Nasal cavity respiratory epithelium epithelial cell of viscerocranial mucosa (primary cell): ENCODE results near the gene SMR3B. TPM values are rescaled to one million over a fixed set of nuclear protein-coding genes. Genes with fewer than 3 reads are reported as not detected.

ENCODE experiments used
- total RNA-seq: library from RNA; depleted of rRNA; stranded (reverse); fragments of >200 nt; gene quantifications from 2 replicates; pipeline ENCODE4 v1.2.3, GENCODE V29; 2014

Gene SMR3B
- not detected in 2 replicates for total RNA-seq

DNA sequence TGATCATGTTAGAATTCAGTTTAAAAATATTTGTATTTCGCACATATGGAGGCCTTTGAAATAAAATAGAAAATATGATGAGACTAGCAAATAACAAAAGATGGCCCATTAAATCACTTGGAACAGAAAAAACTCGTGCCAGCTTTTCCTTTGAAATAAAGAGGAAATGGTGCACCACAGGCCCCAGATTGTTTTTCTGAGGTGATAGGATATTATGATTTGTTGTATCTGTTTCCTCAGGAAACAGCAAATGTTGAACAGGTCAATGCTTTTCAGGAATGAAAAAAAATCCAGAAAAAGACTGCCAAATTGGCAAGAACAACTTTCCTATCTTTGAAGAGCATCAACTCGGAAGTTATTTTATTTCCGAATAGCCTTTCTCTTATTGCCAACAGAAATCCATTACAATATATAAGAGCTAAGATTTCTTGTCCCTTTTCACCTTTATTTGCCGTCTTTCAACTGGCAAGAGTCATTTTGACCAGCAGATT, at the start of gene SMR3B:
SMR3B (plus strand) TSS at position 441 of the 491 bp plus-strand sequence. CDS start 1,380 bp downstream, outside the sequence.

GRCh38 chr4:70334681-70335080, 48.2 kb upstream of the SMR3B start, which contains the start of gene CABS1:
Gene CABS1 (plus strand): TSS chr4:70334981. CDS start chr4:70335040, 59 bp downstream.

DNA sequence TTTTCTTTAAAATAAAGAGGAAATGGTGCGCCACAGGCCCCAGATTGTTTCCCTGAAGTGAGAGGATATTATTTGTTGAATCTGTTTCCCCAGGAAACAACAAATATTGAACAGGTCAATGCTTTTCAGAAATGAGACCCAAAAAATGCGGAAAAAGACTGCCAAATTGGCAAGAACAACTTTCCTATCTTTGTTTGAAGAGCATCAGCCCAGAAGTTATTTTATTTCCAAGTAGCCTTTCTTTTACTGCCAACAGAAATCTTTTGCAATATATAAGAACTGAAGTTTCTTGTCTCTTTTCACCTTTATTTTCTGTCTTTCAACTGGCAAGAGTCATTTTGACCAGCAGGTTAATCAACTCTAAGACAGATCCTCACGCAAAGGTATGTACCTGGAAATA, 22.5 kb upstream of the SMR3B start, which contains the start of gene SMR3A:
SMR3A (plus strand) TSS at position 301 of the 400 bp plus-strand sequence. CDS start 1,356 bp downstream, outside the sequence.

GRCh38 chr4:70397580-70397979, 14.6 kb downstream of the SMR3B start, which contains the start of gene OPRPN:
Gene OPRPN (plus strand): TSS chr4:70397940. CDS start chr4:70399286, 1,346 bp downstream.

Other genes starting within 250 kb of the SMR3B start
- gene PRR27, start 228.9 kb upstream of the SMR3B start, total RNA-seq: not detected in 2 replicates
- not detected in 2 replicates for gene ODAM, start 187.4 kb upstream of the SMR3B start, total RNA-seq
- not detected in 2 replicates for gene FDCSP, start 157.0 kb upstream of the SMR3B start, total RNA-seq
- gene CSN3, start 140.5 kb upstream of the SMR3B start, total RNA-seq: not detected in 2 replicates
- gene CABS1, start 48.1 kb upstream of the SMR3B start, total RNA-seq: not detected in 2 replicates
- not detected in 2 replicates for gene SMR3A, start 22.4 kb upstream of the SMR3B start, total RNA-seq
- not detected in 2 replicates for gene OPRPN, start 14.8 kb downstream of the SMR3B start, total RNA-seq
- not detected in 2 replicates for gene MUC7, start 89.1 kb downstream of the SMR3B start, total RNA-seq
- 0.34 and 1.3 TPM in 2 replicates for gene AMTN, start 135.4 kb downstream of the SMR3B start, total RNA-seq
- not detected in 2 replicates for gene AMBN, start 209.1 kb downstream of the SMR3B start, total RNA-seq
- not detected in 2 replicates for gene ENAM, start 245.6 kb downstream of the SMR3B start, total RNA-seq